HFFc6 (cell line): ENCODE data around the gene TAS2R46. TPM values are rescaled to one million over a fixed set of nuclear protein-coding genes. Genes with fewer than 3 reads are reported as not detected.
A peak's percentile ranks its signal among the peaks of the same experiment; 100 is the strongest.
"Not testable (repeated sequence)": the region's sequence is repeated elsewhere in the genome, so short reads cannot be mapped to it uniquely, and the experiment has no call there.

Experiments
- DNase-seq: peaks from one replicate; pipeline ENCODE4 v3.0.0-alpha.2; 2018
- H3K27ac Mint-ChIP-seq: 2 replicates; pipeline ENCODE4 v1.8.0; 2020; ENCODE audit warnings: mild to moderate bottlenecking, mixed read lengths
- H3K27me3 Mint-ChIP-seq: 2 replicates; pipeline ENCODE4 v1.8.0; 2021; ENCODE audit warnings: mild to moderate bottlenecking, moderate library complexity, mixed read lengths; ENCODE audit not compliant: insufficient read depth
- H3K36me3 Mint-ChIP-seq: 2 replicates; pipeline ENCODE4 v1.8.0; 2021; ENCODE audit warnings: low read depth, mixed read lengths
- H3K4me1 Mint-ChIP-seq: 2 replicates; pipeline ENCODE4 v1.8.0; 2020; ENCODE audit warnings: low read depth, mixed read lengths
- H3K4me3 Mint-ChIP-seq: 2 replicates; pipeline ENCODE4 v1.8.0; 2020; ENCODE audit warnings: mild to moderate bottlenecking, moderate library complexity, mixed read lengths
- H3K9me3 Mint-ChIP-seq: 2 replicates; pipeline ENCODE4 v1.8.0; 2020; ENCODE audit warnings: mild to moderate bottlenecking, mixed read lengths
- CTCF ChIP-seq: fragments of 200-600 bp; sonication (generic); IDR thresholded peaks from 2 replicates; pipeline ENCODE4 v1.5.0; 2021; ENCODE audit warnings: antibody characterized with exemption, mild to moderate bottlenecking
- total RNA-seq, 6 experiments: library from RNA; stranded (reverse); fragmentation: NEBNext Ultra II Directional; extraction: Animal tissue kit (Norgen Biotek cat#: 25700); gene quantifications; 2 replicates in 1 of 6; 3 replicates in 5 of 6; pipeline ENCODE4 v1.2.3, GENCODE V29; 2021

The TAS2R46 gene
- total RNA-seq, 6 experiments from 2014 or later = 0.22 to 0.48 (median 0.35) TPM; not detected in 3

DNA sequence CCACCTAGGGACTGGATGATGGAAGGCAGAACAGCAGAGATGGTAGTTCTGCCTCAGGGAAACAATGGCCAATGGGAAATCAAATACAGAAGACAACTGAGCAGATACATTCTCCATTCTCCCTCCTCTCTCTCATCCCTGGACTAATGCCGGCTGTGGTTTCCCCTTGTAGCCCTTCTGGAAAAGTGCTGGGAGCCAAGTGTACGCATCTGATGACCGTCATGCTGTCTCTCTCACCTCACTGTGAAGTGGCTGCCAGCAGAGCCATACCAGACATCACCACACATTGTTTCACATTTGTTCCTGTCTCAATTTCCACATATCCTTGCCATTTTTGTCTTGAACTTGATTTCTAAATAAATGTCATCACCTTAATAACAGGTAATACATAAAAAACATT lies 3.1 kb downstream of the TAS2R46 start:
- TF ChIP-seq CTCF = no peak
- no peak overlapping the region for H3K4me3 Mint-ChIP-seq
- H3K4me1 Mint-ChIP-seq = no peaks in the 10 kb centered on the region; the same call in 1 of the 2 replicates
- DNase-seq = no peak
- no peaks in the 10 kb centered on the region for H3K9me3 Mint-ChIP-seq
- H3K27me3 Mint-ChIP-seq = no peaks in the 10 kb centered on the region; the same call in 1 of the 2 replicates
- peaks cover 4% of the 10 kb centered on the region; the same call in 1 of the 2 replicates for H3K36me3 Mint-ChIP-seq
- H3K27ac Mint-ChIP-seq = no peak overlapping the region

- no peaks in the 10 kb centered on the region; the same call in 1 of the 2 replicates for H3K27me3 Mint-ChIP-seq
- no peak for TF ChIP-seq CTCF
- H3K4me1 Mint-ChIP-seq = no peaks in the 10 kb centered on the region; the same call in 1 of the 2 replicates
- peaks cover 20% of the 10 kb centered on the region for H3K36me3 Mint-ChIP-seq
- H3K9me3 Mint-ChIP-seq = peaks cover 6% of the 10 kb centered on the region
- no peak for DNase-seq
- no peak overlapping the region for H3K27ac Mint-ChIP-seq
- no peak overlapping the region for H3K4me3 Mint-ChIP-seq
These were observed 6.8 kb downstream of the TAS2R46 start for GRCh38 chr12:11055306-11055705.

GRCh38 chr12:11049806-11050531 lies 12.1 kb downstream of the TAS2R46 start:
- H3K36me3 Mint-ChIP-seq = peaks cover 38% of the 10 kb centered on the region
- DNase-seq, H3K4me3 Mint-ChIP-seq, H3K4me1 Mint-ChIP-seq, H3K9me3 Mint-ChIP-seq, H3K27ac Mint-ChIP-seq, H3K27me3 Mint-ChIP-seq: not testable (repeated sequence)

DNA sequence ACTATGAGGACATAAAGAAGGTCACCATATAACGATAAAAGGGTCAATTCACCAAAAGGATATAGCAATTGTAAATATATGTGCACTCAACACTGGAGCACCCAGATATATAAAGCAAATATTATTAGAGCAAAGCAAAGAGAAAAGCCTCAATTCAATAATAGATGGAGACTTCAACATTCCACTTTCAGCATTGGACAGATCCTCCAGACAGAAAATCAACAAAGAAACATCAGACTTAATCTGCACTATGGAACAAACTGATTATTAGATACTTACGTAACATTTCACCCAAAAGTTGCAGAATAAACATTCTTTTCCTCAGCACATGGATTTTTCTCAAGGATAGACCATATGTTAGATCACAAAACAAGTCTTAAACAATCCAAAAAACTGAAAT lies 20.7 kb downstream of the TAS2R46 start:
- not testable (repeated sequence) for H3K27me3 Mint-ChIP-seq, H3K9me3 Mint-ChIP-seq, H3K27ac Mint-ChIP-seq, DNase-seq, H3K4me3 Mint-ChIP-seq
- Mint-ChIP-seq H3K4me1 (peaks cover 20% of the 10 kb centered on the region), H3K36me3 (peaks cover 29% of the 10 kb centered on the region)

DNA sequence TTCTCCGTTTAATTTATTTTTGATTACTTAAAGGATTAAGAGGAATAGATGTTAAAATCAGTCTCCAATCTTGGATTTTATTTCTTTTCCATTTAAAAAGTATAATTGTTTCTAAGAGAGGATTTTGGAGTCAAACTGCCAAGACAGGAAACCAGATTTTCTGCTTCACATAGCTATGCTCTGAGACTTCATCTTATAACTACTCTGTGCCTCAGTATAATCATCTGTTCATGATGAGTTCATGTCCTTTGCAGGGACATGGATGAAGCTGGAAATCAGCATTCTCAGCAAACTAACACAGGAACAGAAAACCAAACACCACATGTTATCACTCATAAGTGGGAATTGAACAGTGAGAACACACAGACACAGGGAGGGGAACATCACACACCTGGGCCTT lies 21.9 kb downstream of the TAS2R46 start:
- Mint-ChIP-seq H3K36me3 (peaks cover 25% of the 10 kb centered on the region), H3K4me3 (no peak overlapping the region), H3K4me1 (peaks cover 20% of the 10 kb centered on the region), H3K27me3 (no peaks in the 10 kb centered on the region), H3K9me3 (no peaks in the 10 kb centered on the region), H3K27ac (peak overlapping the region; percentile 65)
- no peak for TF ChIP-seq CTCF
- DNase-seq = no peak

DNA sequence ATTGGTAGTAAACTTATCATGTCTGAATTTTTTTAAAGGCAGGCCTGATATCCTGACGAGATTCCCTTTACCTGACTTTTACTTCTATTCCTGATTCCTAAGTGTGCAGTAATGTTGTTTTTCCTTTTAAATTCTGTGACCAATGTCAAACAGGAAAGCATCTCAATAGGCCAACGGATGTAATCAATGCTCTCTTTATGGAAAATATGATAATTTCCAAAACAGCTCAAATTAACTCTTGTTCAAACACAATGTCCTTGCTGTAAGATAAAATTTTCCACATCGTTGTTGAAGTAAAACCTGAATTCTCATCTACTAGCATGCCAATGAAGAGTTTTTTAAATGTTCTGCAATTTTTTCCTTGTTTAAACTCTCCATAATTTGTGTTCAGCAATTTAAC lies 22.9 kb downstream of the TAS2R46 start:
- peaks cover 20% of the 10 kb centered on the region for H3K4me1 Mint-ChIP-seq
- no peak for DNase-seq
- no peaks in the 10 kb centered on the region for H3K9me3 Mint-ChIP-seq
- no peak overlapping the region for H3K4me3 Mint-ChIP-seq
- no peaks in the 10 kb centered on the region for H3K27me3 Mint-ChIP-seq
- peaks cover 17% of the 10 kb centered on the region for H3K36me3 Mint-ChIP-seq
- no peak for TF ChIP-seq CTCF
- no peak overlapping the region for H3K27ac Mint-ChIP-seq

DNA sequence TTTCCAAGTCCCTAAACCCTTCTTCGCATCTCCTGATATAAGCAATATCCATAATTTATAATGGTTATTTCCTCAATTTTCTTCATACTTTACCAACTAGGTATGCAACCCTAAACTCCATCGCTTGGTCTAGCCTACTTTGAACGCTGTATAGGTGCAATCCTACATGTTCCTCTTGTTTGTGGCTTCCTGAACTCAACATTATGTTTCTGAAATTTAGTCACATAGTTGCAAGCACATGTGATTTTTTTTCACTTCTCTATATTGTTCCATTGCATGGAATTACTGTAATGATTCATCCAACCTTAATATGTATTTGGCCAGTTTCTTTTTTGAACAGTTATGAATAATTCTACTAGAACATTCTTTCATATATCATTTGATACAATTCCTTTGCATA lies 28.1 kb downstream of the TAS2R46 start:
- H3K36me3 Mint-ChIP-seq = peaks cover 15% of the 10 kb centered on the region
- H3K9me3 Mint-ChIP-seq, H3K27me3 Mint-ChIP-seq, H3K27ac Mint-ChIP-seq, H3K4me1 Mint-ChIP-seq, DNase-seq, H3K4me3 Mint-ChIP-seq: not testable (repeated sequence)
